Activated T-helper 1 cell treated with anti-CD3 and anti-CD28 coated beads, Interleukin-12 subunit alpha, Interleukin-12 subunit beta, Interleukin-2, Interleukin-4 antibody, amounts not matched to agents 30 ng/mL and 10 ng/mL and 1 ng/mL, durations not matched to agents 14 hours and 24 hours and 36 hours (primary cell): ENCODE data around the gene TAL1. TPM values are rescaled to one million over a fixed set of nuclear protein-coding genes. Genes with fewer than 3 reads are reported as not detected.
A peak's percentile ranks its signal among the peaks of the same experiment; 100 is the strongest.
"Not testable (repeated sequence)": the region's sequence is repeated elsewhere in the genome, so short reads cannot be mapped to it uniquely, and the experiment has no call there.

Experiments used
- DNase-seq: peaks from one replicate; pipeline ENCODE4 v3.0.0; 2021; ENCODE audit warnings: low spot score
- H3K27ac Mint-ChIP-seq: one replicate; pipeline ENCODE4 v1.8.0; 2021; ENCODE audit warnings: mild to moderate bottlenecking, mixed read lengths
- H3K27me3 Mint-ChIP-seq: one replicate; pipeline ENCODE4 v1.8.0; 2022; ENCODE audit warnings: mild to moderate bottlenecking, moderate library complexity, mixed read lengths; ENCODE audit not compliant: insufficient read depth
- H3K36me3 Mint-ChIP-seq: one replicate; pipeline ENCODE4 v1.8.0; 2021; ENCODE audit warnings: low read depth, mixed read lengths
- H3K4me1 Mint-ChIP-seq: one replicate; pipeline ENCODE4 v1.8.0; 2021; ENCODE audit warnings: low read depth, mixed read lengths
- H3K4me3 Mint-ChIP-seq: one replicate; pipeline ENCODE4 v1.8.0; 2021; ENCODE audit warnings: mild to moderate bottlenecking, moderate library complexity, mixed read lengths
- H3K9me3 Mint-ChIP-seq: one replicate; pipeline ENCODE4 v1.8.0; 2021; ENCODE audit warnings: mixed read lengths
- intact Hi-C: fragments of 100-400 bp; cut with micrococcal nuclease; formaldehyde crosslinking; loops from one replicate; pipeline ENCODE4 v1.15.1; 2024
- total RNA-seq: library from RNA; stranded (reverse); gene quantifications from 2 replicates; pipeline ENCODE4 v1.2.3, GENCODE V29; 2022

Gene TAL1
- total RNA-seq, 1 donor from 2014 or later = not detected

DNA sequence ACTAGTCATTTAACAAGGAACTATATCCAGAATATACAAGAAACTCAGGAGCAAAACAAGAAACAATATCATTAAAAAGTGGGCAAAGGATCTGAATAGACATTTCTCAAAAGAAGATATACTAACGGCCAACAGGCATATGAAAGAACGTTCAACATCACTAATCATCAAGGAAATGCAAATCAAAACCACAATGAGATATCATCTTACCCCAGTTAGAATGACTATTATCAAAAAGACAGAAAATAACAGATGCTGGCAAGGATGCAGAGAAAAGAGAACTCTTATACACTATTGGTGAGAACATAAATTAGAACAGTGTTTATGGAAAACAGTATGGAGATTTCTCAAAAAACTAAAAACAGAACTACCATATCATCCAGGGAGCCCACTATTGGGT, 28.5 kb downstream of the TAL1 start:
- intact Hi-C loops, H3K4me1 Mint-ChIP-seq, H3K36me3 Mint-ChIP-seq, H3K9me3 Mint-ChIP-seq, DNase-seq, H3K27ac Mint-ChIP-seq, H3K4me3 Mint-ChIP-seq: not testable (repeated sequence)
- H3K27me3 Mint-ChIP-seq = peaks cover 26% of the 10 kb centered on the region

- DNase-seq = no peak
- peaks cover 22% of the 10 kb centered on the region for H3K27me3 Mint-ChIP-seq
- H3K4me1 Mint-ChIP-seq = no peaks in the 10 kb centered on the region
- H3K4me3 Mint-ChIP-seq = no peak overlapping the region
- H3K36me3 Mint-ChIP-seq = no peaks in the 10 kb centered on the region
- H3K9me3 Mint-ChIP-seq = no peaks in the 10 kb centered on the region
- intact Hi-C loops = no loop called here
- no peak overlapping the region for H3K27ac Mint-ChIP-seq
Measured at GRCh38 chr1:47201179-47201578, 30.8 kb downstream of the TAL1 start.

DNA sequence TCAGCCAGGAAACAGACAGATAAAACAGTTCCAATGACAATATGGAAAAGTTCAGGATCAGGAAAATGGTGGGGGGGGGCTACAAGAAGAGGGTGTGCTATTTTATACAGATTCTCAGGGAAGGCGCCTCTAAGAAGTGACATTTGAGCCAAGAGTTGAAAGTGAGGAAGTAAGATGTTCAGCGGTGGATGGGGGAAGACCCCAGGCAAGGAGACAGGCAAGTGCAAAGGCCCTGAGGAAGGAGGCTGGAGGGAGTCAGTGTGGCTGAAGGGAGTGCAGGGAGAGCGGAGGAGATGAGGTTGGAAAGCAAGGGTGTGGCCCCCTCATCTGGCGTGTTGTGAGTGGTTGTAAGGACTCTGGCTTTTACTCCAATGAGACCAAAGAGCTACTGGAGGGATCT, 33.8 kb downstream of the TAL1 start:
- H3K4me1 Mint-ChIP-seq = no peaks in the 10 kb centered on the region
- H3K9me3 Mint-ChIP-seq = no peaks in the 10 kb centered on the region
- intact Hi-C loops = no loop called here
- H3K27ac Mint-ChIP-seq = no peak overlapping the region
- peaks cover 14% of the 10 kb centered on the region for H3K27me3 Mint-ChIP-seq
- H3K36me3 Mint-ChIP-seq = no peaks in the 10 kb centered on the region
- no peak for DNase-seq
- no peak overlapping the region for H3K4me3 Mint-ChIP-seq

- H3K4me3 Mint-ChIP-seq = no peak overlapping the region
- DNase-seq = no peak
- H3K27ac Mint-ChIP-seq = no peak overlapping the region
- no peaks in the 10 kb centered on the region for H3K4me1 Mint-ChIP-seq
- no peaks in the 10 kb centered on the region for H3K36me3 Mint-ChIP-seq
- intact Hi-C loops = no loop called here
- H3K9me3 Mint-ChIP-seq = no peaks in the 10 kb centered on the region
- H3K27me3 Mint-ChIP-seq = peaks cover 7% of the 10 kb centered on the region
Measured at GRCh38 chr1:47196622-47197021, 35.4 kb downstream of the TAL1 start.

- H3K9me3 Mint-ChIP-seq, intact Hi-C loops, DNase-seq: not testable (repeated sequence)
Measured at GRCh38 chr1:47195981-47196380, 36.0 kb downstream of the TAL1 start.

DNA sequence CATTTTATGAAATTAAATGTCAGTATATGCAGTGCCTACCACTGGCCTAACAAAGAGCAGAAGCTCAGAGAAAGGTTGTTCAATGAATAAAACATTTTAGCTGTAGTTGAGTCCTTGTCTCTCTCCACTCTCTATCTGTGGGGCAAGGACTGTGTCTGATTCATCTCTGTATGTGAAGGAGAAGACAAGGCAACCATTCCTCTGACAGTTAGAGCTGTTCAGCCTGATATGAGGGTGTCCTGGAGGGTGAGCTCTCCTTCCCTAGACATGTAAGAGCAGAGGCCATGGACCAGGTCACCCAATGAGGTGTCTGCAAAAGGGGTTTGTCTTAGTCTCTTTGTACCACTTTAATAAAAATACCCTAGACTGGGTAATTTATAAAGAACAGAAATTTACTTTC, 37.7 kb downstream of the TAL1 start:
- H3K27ac Mint-ChIP-seq = no peak overlapping the region
- intact Hi-C loops = no loop called here
- DNase-seq = no peak
- no peaks in the 10 kb centered on the region for H3K36me3 Mint-ChIP-seq
- H3K4me3 Mint-ChIP-seq = no peak overlapping the region
- no peaks in the 10 kb centered on the region for H3K9me3 Mint-ChIP-seq
- no peaks in the 10 kb centered on the region for H3K4me1 Mint-ChIP-seq
- H3K27me3 Mint-ChIP-seq = peaks cover 5% of the 10 kb centered on the region

More at GRCh38 chr1:47195981-47196380, 36.0 kb downstream of the TAL1 start:
- H3K4me3 Mint-ChIP-seq, H3K4me1 Mint-ChIP-seq, H3K36me3 Mint-ChIP-seq, H3K27me3 Mint-ChIP-seq, H3K27ac Mint-ChIP-seq: not testable (repeated sequence)

DNA sequence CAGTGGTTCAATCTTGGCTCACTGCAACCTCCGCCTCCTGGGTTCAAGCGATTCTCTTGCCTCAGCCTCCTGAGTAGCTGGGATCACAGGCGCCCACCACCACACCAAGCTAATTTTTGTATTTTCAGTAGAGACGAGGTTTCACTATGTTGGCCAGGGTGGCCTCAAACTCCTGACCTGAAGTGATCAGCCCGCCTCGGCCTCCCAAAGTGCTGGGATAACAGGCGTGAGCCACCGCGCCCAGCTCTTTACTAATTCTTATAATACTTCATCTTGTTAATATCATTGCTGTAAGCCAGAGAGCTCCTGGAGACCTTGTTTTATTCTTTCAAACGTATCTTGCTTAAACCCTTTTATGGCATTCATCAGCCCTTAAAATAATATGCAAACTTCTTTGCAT, 38.5 kb downstream of the TAL1 start:
- H3K4me3 Mint-ChIP-seq, H3K4me1 Mint-ChIP-seq, H3K27me3 Mint-ChIP-seq, H3K9me3 Mint-ChIP-seq, H3K27ac Mint-ChIP-seq, H3K36me3 Mint-ChIP-seq, DNase-seq: not testable (repeated sequence)
- intact Hi-C loops = loop anchor here (1.0 to 2.0 kb wide), 3 partner anchors 70 to 517 kb away; no protein-coding TSS in a partner anchor

DNA sequence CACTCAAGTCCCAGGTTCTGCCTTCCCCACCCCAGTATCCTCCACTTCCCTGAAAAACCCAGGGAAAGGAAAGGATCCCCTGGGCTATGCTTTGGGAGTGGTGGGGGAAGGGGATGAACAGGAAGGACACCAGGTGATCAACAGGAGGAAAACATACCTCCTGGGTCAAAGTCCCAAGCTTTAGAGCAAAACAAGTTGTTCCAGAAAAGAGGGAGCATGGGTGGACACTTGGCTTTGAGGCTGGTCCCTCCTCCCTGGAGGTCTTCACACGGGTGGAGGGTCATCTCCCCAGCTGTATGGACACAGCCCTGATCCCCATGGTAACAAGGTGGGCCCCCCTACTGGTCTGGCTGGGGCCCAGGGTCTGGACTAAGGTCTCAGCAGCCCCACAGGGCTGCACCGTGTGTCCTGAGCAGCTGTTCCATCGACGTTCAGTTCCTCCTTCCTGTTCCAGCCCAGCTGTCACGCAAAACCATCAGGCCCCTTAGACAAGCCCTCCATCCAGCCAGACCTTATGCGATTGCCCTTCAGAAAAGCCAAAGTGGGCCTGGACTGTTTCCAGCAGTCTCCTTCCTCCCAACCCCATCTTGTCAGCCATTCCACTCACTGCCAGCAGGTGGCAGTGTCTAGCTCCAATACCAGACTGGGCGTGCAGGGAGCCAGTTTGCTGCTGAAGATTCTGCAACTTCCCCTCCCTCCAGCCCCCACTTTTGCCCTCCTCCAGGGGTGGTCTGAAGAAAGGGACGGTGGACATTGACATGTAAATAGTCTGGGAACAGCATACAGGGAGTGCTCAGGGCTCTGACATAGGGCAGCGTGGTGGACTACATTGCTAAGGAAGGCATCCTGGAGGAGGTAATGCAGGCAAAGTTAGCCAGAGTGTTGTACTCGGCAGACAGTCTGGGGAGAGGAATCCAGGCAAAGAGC, 39.3 kb downstream of the TAL1 start:
- peak; percentile 54 for DNase-seq
- intact Hi-C loops = loop anchor here (1.0 to 2.0 kb wide), 3 partner anchors 71 to 518 kb away; no protein-coding TSS in a partner anchor
- no peaks in the 10 kb centered on the region for H3K4me1 Mint-ChIP-seq
- H3K36me3 Mint-ChIP-seq = no peaks in the 10 kb centered on the region
- no peak overlapping the region for H3K4me3 Mint-ChIP-seq
- H3K27ac Mint-ChIP-seq = no peak overlapping the region
- H3K27me3 Mint-ChIP-seq = peaks cover 3% of the 10 kb centered on the region
- H3K9me3 Mint-ChIP-seq = no peaks in the 10 kb centered on the region

DNA sequence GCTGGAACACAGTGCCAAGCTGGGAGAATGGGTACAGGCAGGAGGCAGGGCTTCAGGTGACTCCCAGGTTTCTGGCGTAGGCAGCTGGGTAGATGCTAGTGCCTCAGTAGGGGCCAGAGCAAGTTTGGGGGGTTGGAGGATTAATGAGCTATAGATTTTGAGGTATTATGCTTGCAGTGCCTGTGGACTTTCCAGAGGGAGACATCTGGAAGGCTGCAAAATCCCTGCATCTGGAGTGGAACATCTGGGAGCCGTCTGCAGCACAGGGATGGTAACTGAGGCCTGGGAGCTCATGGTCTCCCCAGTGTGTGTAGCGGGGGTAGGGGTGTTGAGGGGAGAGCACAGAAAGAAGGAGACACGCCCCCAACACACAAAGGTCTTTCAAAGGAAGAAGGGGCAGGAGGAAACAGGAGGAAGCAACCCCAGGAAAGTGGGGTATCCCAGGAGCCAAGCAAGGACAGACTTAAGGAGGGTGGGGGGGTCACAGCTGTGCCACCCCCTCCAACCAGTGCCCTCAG, 40.0 kb downstream of the TAL1 start:
- Mint-ChIP-seq H3K36me3 (no peaks in the 10 kb centered on the region), H3K27ac (no peak overlapping the region), H3K4me3 (no peak overlapping the region), H3K27me3 (peaks cover 2% of the 10 kb centered on the region), H3K4me1 (no peaks in the 10 kb centered on the region), H3K9me3 (no peaks in the 10 kb centered on the region)
- intact Hi-C loops = loop anchor here (2.0 kb wide), 1 partner anchor 233 kb away; no protein-coding TSS in a partner anchor
- no peak for DNase-seq

- H3K4me3 Mint-ChIP-seq = no peak overlapping the region
- peaks cover 2% of the 10 kb centered on the region for H3K27me3 Mint-ChIP-seq
- no peak for DNase-seq
- no peak overlapping the region for H3K27ac Mint-ChIP-seq
- intact Hi-C loops = no loop called here
- no peaks in the 10 kb centered on the region for H3K9me3 Mint-ChIP-seq
- H3K36me3 Mint-ChIP-seq = no peaks in the 10 kb centered on the region
- H3K4me1 Mint-ChIP-seq = no peaks in the 10 kb centered on the region
Measured at GRCh38 chr1:47190857-47191256, 41.2 kb downstream of the TAL1 start.

DNA sequence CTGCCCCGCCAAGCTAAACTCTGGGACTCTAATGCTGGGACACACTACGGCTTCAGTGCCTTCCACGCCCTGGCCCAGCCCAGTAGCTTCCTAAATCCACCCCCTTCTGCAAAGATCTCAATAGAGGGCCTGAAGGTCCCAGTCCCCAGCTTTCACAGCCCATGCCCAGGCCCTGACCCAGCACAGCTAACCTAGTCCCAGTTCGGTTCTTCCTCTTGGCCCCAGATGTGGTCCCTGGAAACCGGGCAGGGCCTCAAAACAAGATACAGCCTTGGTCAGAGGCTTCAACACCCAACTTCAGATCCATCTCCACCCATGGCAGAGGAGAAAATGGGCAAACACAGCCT, 41.5 kb downstream of the TAL1 start:
- intact Hi-C loops = no loop called here
- no peak for DNase-seq
- H3K9me3 Mint-ChIP-seq = no peaks in the 10 kb centered on the region

GRCh38 chr1:47189844-47190508, 42.0 kb downstream of the TAL1 start, which contains the start of gene PDZK1IP1:
PDZK1IP1 (minus strand) TSS chr1:47190036; CDS start chr1:47189932, 104 bp downstream.
- Mint-ChIP-seq H3K4me3 (no peak within 1 kb of the TSS), H3K27ac (no peak within 1 kb of the TSS), H3K4me1 (no peaks in the 10 kb centered on the region), H3K27me3 (peaks cover 2% of the 10 kb centered on the region), H3K36me3 (no peaks in the 10 kb centered on the region), H3K9me3 (no peaks in the 10 kb centered on the region)
- DNase-seq = no peak
- intact Hi-C loops = no loop called here

More for the DNA sequence above, 41.5 kb downstream of the TAL1 start:
- Mint-ChIP-seq H3K36me3 (no peaks in the 10 kb centered on the region), H3K27ac (no peak overlapping the region), H3K4me1 (no peaks in the 10 kb centered on the region), H3K4me3 (no peak overlapping the region), H3K27me3 (peaks cover 2% of the 10 kb centered on the region)
